Uterus (tissue), 4 donors: ENCODE data around the gene C9orf50. TPM values are rescaled to one million over a fixed set of nuclear protein-coding genes. Genes with fewer than 3 reads are reported as not detected.

ENCODE experiments used
- DNase-seq, 2 donors: peaks; one replicate each; pipeline ENCODE4 v3.0.0-alpha.2; 2019 to 2020
- H3K27ac ChIP-seq, 2 donors: fragments of 200-600 bp; sonication (generic); 1 replicate in 1 of 2; 2 replicates in 1 of 2; pipeline ENCODE4 v1.5.1; 2016 to 2018
- H3K27me3 ChIP-seq, 2 donors: fragments of 200-600 bp; sonication (generic); one replicate each; pipeline ENCODE4 v1.5.1; 2018 to 2019; ENCODE audit warnings: control low read depth in 1 of 2
- H3K36me3 ChIP-seq, 2 donors: fragments of 200-600 bp; sonication (generic); one replicate each; pipeline ENCODE4 v1.5.1; 2019; ENCODE audit warnings: control low read depth in 1 of 2
- H3K4me1 ChIP-seq, 2 donors: fragments of 200-600 bp; sonication (generic); one replicate each; pipeline ENCODE4 v1.5.1; 2018 to 2019; ENCODE audit warnings: control low read depth in 1 of 2
- H3K4me3 ChIP-seq, 2 donors: fragments of 200-600 bp; sonication (generic); 1 replicate in 1 of 2; 2 replicates in 1 of 2; pipeline ENCODE4 v1.5.1; 2018 to 2019; ENCODE audit warnings: mild to moderate bottlenecking in 1 of 2
- H3K9me3 ChIP-seq, 2 donors: fragments of 200-600 bp; sonication (generic); one replicate each; pipeline ENCODE4 v1.5.1; 2019; ENCODE audit warnings: control low read depth in 1 of 2
- POLR2A ChIP-seq, 2 donors: fragments of 450-650 bp; IDR thresholded peaks; one replicate each; pipeline ENCODE4 v1.6.1; 2016; ENCODE audit warnings: antibody characterized with exemption in 2 of 2, mild to moderate bottlenecking in 1 of 2, moderate library complexity in 1 of 2
- intact Hi-C: fragments of 100-400 bp; cut with DNase I; formaldehyde crosslinking; loops from one replicate; pipeline ENCODE4 v1.15.1; 2023; ENCODE audit warnings: low total_unique reads
- total RNA-seq, 4 donors: library from RNA; depleted of rRNA in 3 of 4; stranded (reverse); fragments of >200 nt in 3 of 4; gene quantifications; one replicate each; pipeline versions ENCODE4 v1.1.0 to v1.2.4, GENCODE V29; 2014 to 2023
- TF ChIP-seq, protein P1 (sequence below), 4 experiments: fragments of 200-600 bp in 2 of 4; fragments of 450-650 bp in 2 of 4; sonication (generic) in 2 of 4; IDR thresholded peaks; one replicate each; pipeline ENCODE4 v1.5.1; 2016 to 2019; ENCODE audit warnings: antibody characterized with exemption in 4 of 4, mild to moderate bottlenecking in 2 of 4, moderate library complexity in 1 of 4
- donor health status: DM: yes; HTN: yes; CAD: no.

Gene C9orf50
- total RNA-seq, 4 donors from 2014 or later, result 0.35 TPM; not detected in 3

DNA sequence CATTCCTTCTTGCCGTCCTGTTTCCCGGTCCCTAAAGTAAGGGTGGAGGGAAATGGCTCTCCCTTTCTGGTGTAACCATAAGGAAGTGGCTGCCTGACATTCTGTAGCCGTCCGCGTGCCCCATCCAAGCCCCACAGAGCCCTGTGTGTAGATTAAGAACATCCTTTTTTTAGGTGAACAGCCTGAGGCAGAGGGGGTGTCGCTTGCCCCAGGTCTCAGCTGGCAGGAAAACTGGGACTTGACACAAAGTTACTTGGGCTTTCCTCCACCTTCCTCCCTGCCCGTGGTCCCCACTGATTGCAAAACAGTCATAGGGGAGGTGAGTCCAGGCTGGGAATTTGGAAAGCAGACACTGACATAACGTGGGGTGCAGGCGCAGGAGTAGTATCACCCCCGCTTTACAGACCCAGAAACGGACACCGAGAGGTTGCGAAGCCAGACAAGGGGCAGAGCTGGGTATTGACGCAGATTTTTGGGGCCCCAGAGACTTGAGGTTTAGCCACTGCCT is 22.8 kb downstream of the C9orf50 start:
- no peak for TF ChIP-seq POLR2A (IDR thresholded peaks at IDR 0.05)
- TF ChIP-seq, protein P1, sequence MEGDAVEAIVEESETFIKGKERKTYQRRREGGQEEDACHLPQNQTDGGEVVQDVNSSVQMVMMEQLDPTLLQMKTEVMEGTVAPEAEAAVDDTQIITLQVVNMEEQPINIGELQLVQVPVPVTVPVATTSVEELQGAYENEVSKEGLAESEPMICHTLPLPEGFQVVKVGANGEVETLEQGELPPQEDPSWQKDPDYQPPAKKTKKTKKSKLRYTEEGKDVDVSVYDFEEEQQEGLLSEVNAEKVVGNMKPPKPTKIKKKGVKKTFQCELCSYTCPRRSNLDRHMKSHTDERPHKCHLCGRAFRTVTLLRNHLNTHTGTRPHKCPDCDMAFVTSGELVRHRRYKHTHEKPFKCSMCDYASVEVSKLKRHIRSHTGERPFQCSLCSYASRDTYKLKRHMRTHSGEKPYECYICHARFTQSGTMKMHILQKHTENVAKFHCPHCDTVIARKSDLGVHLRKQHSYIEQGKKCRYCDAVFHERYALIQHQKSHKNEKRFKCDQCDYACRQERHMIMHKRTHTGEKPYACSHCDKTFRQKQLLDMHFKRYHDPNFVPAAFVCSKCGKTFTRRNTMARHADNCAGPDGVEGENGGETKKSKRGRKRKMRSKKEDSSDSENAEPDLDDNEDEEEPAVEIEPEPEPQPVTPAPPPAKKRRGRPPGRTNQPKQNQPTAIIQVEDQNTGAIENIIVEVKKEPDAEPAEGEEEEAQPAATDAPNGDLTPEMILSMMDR (IDR thresholded peaks at IDR 0.05), result no peak
- no peak for DNase-seq
- Histone ChIP-seq H3K9me3 (no peaks in the 10 kb centered on the region), H3K4me1 (peaks cover 0 to 8% of the 10 kb centered on the region in 2 donors), H3K27ac (peak overlapping the region; percentile 90 to 93), H3K36me3 (no peaks in the 10 kb centered on the region), H3K27me3 (no peaks in the 10 kb centered on the region), H3K4me3 (no peak overlapping the region)
- intact Hi-C loops, result no loop called here

DNA sequence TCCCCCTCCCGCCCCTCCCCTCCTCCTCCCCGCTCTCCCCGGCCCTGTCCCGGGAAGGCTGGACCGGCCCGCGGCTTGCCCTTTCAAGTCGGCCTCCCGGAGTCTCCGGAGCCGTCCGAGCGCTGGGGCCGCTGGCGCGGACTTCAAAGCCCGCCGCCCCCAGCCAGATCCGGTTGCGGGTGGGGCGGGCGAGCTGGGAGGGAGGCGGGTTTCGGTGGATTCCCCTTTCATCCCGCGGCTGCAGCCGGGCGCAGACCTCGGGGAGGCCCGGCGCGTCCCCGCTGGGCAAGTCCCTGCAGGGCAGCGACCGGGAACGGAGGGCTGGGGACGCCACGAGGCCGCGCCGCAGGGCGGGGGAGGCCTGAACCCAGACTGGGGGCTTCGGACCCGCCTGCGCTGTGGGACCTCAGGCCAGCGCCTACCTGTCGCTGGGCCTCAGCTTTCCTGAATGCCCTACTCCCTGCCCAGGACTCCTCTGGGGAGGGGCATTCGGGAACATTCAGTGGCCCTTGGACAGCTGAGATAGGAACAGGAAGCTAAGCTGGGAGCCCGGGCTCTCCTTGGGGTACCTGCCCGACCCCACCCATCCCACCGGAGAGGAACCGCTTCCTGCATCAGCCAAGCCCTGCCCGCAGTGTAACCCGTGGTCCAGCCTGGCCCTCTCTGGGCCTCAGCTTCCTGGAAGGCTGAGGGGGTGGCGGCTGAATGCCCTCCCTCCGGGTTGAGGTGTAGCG is 23.4 kb downstream of the C9orf50 start:
- Histone ChIP-seq H3K4me1 (peaks cover 0 to 8% of the 10 kb centered on the region in 2 donors), H3K9me3 (no peaks in the 10 kb centered on the region), H3K4me3 (peak overlapping the region; percentile 33 to 41), H3K27ac (peak overlapping the region; percentile 90 to 93), H3K27me3 (no peaks in the 10 kb centered on the region), H3K36me3 (no peaks in the 10 kb centered on the region)
- TF ChIP-seq, protein P1 (IDR thresholded peaks at IDR 0.05), result no peak
- peak in 1 of 2 donors; percentile 14 for TF ChIP-seq POLR2A (IDR thresholded peaks at IDR 0.05)
- DNase-seq, result peak; percentile 73 to 80
- intact Hi-C loops, result no loop called here

DNA sequence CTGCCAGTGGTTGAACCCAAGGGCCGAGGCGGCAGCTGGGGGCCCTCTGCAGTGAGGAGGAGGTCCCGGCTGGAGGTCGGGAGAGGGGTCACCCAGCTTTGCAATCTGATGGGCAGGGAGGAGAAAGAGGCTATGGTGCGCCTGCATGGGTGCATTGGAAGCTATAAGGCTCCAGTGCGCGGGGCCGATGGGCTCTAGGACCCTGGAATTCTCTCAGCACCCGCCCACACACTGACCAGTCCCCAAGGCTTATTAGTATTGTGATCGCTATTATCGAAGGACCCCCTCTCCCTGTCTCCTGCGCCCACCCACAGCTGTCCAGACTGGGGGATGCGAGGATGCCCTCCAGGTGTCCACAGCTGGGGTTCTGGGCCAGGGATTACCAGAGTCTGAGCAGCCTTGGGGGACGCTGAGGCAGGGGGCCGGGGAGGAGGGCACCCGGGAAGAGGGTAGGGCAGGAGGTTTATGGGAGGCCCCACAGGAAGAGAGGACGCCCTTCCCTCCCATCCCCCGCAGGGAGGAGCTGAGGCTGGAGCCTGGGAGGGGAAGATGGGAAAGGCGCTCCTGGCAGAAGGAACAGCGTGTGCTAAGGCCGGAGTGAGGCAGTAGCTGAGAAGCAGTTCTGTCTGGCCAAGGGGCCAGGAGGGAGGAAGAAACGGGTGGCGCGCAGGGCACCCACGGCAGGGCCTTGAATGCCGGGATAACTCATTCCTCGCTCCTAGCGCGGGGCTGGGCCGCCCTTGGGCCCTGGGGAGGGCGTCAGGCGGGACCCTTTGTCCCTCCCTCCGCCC is 24.2 kb downstream of the C9orf50 start:
- peak; percentile 41 to 56 for TF ChIP-seq POLR2A (IDR thresholded peaks at IDR 0.05)
- TF ChIP-seq, protein P1 (IDR thresholded peaks at IDR 0.05), result no peak
- Histone ChIP-seq H3K4me1 (peaks cover 0 to 8% of the 10 kb centered on the region in 2 donors), H3K9me3 (no peaks in the 10 kb centered on the region), H3K4me3 (peak overlapping the region; percentile 33 to 41), H3K36me3 (no peaks in the 10 kb centered on the region), H3K27me3 (no peaks in the 10 kb centered on the region), H3K27ac (peak overlapping the region; percentile 90 to 93)
- DNase-seq, result peak; percentile 83 to 84
- intact Hi-C loops, result no loop called here

DNA sequence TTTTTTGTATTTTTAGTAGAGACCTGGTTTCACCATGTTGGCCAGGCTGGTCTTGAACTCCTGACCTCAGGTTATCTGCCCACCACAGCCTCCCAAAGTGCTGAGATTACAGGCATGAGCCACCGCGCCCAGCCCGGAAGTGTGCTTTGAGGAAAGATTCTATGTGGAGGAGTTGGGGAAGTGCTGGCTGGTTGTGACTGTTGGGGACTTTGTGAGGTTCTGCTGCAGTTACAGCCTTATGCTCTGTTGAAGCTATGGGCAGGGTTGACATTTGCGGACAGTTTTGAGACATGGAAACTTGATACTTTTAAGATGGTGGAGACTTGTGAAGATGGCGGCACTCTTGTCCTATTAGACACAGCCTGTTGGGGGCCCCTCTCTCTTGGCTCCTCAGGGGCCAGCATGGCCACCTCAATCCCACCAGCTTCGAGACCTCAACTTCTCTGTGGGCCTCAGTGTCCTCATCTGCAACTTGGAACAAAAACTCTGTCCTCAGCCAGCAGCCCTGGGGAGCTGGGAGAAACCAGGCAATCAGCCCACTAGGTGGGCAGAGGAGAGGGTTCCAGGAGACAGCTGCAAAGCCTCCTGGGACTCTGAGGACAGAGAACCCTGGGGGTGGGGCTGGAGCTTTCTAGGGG is 24.9 kb downstream of the C9orf50 start:
- TF ChIP-seq, protein P1 (IDR thresholded peaks at IDR 0.05), result no peak
- TF ChIP-seq POLR2A (IDR thresholded peaks at IDR 0.05), result no peak
- no peak for DNase-seq
- Histone ChIP-seq H3K27ac (peak overlapping the region; percentile 90 to 93), H3K4me1 (peaks cover 0 to 8% of the 10 kb centered on the region in 2 donors), H3K4me3 (no peak overlapping the region), H3K9me3 (no peaks in the 10 kb centered on the region), H3K36me3 (no peaks in the 10 kb centered on the region), H3K27me3 (no peaks in the 10 kb centered on the region)
- intact Hi-C loops, result no loop called here
